Measurements from ENCODE around the gene PPP3CA.

The PPP3CA gene

DNA sequence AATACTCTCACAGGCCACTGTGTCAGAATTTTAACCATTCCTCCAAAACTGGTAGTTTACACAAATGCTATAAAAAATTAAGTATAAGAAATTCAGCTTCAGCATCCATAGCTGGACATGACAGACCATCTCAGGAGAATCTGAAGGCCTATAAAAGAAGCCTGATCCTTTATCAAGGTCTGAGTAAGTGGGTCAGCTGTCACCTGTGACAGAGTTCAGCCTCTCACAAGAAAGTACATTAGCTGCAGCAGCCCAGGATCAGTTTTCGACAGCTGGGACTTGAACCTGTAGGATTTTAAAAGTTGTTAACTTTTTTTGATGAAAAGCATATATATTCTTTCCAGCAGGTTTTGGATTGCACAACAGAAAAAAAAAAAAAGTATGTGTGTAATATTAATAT lies 60.7 kb downstream of the PPP3CA start:
- DNase-seq, result no peak

- DNase-seq, result no peak
Observed at GRCh38 chr4:101285985-101286384, 61.3 kb downstream of the PPP3CA start.

GRCh38 chr4:101284546-101284945 lies 62.8 kb downstream of the PPP3CA start:
- DNase-seq, result no peak

DNA sequence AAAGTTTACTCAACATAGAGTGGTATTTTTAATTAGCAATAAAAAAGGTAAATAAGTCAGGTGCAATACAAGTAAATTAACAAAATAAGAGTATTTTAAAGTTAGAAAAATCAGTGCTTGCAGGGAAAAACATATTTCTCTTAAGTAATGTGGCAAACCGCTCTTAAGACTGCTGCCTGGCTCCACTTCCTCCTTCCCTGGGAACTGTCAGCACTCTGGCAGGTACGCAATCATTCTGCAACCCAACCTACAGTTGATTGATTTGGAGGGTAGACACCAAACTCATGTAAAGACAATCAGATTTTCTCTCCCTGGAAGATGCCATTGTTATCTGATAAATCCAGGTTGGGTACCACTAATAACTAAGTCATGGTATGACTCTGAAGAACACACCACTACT lies 63.9 kb downstream of the PPP3CA start:
- no peak for DNase-seq

DNA sequence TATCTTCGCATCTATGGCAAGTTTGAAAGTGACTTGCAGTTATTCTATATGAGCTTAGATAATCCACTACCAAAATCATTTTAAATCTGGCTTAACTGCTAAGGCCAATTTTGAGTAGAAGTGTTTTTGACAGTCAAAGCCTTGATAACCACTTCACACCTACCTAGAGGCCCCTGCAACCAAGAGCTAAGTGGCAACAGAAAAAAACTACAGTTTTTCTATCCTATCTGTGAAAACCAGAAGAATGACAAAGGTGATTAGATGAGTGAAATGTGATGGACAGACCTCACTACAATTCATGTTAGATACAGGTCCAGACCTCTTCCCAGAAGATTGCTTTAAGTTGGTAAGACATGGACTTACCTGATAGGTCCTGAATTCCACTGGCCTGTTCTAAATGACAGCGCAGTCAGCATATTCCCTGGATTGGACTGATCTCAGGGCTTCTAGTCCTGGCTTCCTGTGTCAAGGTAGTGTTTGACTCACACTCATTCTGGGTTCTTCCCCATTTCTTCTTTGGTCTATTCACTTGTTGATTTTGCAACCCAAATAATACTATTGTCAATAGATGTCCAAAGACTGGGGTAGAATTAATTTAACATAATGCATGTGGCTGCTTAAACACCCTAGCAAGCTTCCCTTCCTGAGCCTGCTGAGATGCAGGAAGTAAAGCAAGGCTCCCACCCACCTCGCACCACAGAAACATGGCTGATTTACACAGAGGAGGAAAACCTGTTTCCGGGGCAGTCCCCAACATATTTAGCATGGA lies 65.1 kb downstream of the PPP3CA start:
- DNase-seq, result no peak

- DNase-seq, result no peak
Observed at GRCh38 chr4:101280866-101281600, 66.3 kb downstream of the PPP3CA start.

GRCh38 chr4:101279377-101279871 lies 67.9 kb downstream of the PPP3CA start:
- no peak for DNase-seq

DNA sequence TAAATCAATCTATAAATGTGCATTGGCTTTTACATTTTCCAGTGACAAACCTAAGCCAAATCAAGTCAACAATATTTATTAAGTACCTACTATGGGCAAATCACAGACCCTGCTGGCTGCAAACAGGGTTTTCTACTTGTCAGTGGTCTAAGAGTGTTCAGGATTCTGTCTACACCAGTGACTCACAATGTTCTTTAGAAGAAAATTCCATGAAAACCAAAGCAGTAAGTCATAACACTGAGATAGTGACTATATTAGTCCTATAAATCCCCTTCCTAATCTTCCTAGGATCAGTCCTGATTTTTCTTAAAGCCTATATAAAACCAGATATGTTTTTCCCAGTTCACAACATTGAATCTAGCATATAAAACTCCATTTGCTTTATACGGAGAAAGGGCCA lies 69.7 kb downstream of the PPP3CA start:
- no peak for DNase-seq

DNA sequence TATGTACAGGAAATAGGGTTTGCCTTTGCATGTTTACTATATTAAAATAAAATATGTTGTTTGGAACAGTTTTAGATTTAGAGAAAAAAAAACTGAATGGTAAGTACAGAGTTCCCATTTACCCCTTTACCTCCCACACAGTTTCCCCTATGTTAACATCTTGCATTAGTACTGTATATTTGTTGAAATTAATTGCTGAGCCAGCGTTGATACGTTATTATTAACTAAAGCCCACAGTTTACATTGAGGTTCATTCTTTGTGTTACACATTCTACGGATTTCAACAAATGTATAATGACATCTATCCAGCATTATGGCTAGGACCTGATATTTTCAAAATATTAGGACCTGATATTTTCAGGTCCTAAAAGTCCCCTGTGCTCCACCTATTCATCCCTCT lies 70.7 kb downstream of the PPP3CA start:
- no peak for DNase-seq

DNA sequence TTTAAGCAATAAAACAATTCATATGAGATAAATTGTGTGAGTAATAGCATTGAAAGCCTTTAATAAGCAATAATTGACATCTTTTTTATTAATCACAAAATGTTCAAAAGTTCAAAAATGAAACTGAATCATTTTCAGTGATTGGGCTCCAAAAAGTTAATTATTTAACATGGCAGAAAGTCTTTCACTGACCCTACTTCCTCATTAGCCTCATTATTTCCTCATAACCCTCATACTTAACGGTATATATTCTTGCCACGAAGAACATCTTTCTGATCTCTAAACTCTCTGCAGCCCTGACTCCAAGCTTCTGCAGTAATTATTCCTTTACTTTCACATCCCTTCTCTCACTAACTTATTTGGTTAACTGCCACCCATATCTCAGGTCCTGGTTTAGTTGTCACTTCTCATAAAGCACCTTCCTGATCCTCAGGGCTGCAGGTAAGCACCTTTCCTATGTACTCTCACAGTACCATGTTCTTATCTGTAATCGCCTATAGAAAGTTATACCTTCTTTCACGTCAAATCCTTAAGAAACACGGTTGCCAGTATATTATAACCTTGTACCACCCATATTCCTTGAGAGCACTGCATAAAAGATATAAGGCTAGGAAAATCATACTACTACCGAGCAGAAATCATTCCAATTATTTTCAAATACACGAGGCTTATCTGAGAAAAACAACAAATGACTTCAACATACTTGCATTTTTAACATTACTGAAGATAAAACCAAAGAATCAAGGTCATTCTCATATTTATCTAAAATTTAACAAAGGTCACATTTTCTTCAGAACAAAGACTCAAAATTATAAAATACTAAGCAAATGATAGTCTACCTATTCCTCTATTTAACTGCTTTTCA lies 72.2 kb downstream of the PPP3CA start:
- DNase-seq, result no peak

DNA sequence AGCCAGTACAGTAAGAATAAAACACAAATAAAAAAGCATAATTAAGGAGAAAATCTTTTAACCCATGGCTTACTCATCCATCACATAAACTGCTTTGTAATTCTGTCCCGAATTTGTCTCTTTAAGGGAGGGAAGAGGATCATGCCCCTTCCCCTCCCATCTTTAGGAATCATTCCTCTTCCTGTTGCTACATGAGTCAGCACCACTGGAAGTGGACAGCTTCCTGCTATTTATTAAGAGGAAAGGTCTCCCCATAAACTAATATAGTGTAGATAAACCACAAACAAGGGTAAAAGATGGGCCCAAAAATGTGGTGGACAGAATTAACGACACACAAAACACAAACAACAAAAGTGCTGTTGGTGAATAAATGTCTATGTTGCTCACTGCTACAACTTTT lies 75.8 kb downstream of the PPP3CA start:
- DNase-seq, result no peak

DNA sequence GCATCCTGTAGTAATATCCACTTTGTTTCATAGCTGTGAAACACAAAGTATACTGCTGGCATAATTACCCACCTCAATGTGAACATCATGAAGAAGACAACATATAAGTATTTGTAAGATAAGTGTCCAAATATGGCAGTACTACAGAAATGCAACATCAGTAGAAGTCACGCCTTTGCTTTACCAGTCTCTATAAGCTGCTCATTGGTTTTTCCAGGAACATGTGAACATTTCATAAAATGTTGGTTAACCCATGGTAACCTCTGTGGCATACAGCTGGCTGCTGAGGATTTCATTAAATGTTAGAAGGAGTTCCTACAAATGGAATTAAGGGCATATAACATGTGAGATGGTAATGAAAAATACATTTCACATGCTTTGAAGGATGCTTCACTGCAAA lies 77.6 kb downstream of the PPP3CA start:
- no peak for DNase-seq

GRCh38 chr4:101265816-101266172 lies 81.5 kb downstream of the PPP3CA start:
- no peak for DNase-seq

DNA sequence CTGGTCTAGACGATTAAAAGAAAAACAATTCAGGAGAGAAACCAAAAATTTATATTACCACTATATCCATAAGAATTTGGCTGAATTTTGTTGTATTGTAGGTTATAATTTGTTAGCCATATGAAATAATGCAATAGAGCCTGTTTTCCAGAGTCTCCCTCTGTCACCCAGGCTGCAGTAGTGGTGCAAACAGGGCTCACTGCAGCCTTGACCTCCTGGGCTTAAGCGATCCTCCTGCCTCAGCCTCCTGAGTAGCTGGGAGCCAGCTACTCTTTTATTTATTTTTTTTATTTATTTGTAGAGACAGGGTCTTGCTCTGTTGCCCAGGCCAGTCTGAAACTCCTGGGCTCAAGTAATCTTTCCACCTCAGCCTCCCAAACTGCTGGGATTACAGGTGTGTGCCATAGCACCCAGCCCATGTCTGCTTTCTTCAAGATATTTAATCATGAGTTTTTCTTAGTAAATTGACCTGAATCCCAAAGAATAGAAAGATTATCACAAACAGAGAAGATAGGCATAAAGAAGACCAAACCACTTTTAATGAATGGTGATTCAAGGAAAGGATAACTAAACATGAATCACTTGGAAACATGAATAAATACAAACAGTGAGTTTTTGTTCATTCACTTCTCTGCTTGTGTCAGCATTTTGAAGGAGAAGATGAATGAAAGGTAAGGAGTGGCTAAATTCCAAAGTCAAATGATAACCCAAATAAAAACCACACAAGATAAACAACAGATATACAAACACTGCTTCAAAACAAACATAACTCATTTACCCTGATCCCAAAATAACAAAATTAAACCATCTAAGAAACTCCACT lies 82.1 kb downstream of the PPP3CA start:
- DNase-seq, result no peak

GRCh38 chr4:101264512-101264911 lies 82.8 kb downstream of the PPP3CA start:
- DNase-seq, result no peak

- DNase-seq, result no peak
Observed at GRCh38 chr4:101262683-101263082, 84.6 kb downstream of the PPP3CA start.

DNA sequence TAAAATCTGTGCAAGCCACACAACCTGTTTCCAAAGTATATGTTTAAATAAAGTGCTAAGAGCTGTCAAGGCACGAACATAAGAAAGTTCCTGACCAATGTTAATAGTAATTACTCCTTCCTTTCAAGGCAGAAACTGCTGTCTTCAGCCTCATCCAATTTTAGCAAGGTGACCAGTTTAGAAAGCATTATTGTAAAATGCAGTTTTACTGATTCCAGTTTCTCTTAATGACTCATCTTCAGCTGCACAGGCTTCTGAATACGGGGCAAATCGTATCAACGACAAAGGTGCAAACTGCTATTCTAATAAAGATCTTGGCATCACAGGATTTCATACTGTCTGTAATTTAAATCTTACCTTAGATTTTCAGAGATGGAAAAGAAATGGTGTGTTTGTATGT lies 87.5 kb downstream of the PPP3CA start:
- DNase-seq, result no peak

GRCh38 chr4:101258883-101259282 lies 88.4 kb downstream of the PPP3CA start:
- DNase-seq, result no peak

DNA sequence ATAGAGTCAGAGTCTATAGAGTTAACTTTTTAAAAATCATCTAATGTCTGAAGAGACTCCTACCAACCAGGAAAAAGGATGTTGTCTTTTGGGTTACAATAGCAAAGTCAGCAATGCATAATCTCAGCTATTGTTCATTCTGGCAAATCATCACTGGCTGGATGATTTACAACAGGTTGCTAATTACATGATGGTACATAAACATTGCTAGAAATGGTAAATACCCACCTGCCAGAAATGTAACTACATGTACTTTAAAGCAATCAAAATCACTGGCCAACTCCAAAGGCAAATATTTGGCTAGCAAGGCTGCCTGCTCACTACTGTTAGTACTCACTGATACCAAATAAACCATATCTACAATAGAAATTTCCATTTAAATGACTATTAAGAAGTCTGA lies 91.1 kb downstream of the PPP3CA start:
- DNase-seq, result no peak

GRCh38 chr4:101254776-101255175 lies 92.5 kb downstream of the PPP3CA start:
- no peak for DNase-seq

DNA sequence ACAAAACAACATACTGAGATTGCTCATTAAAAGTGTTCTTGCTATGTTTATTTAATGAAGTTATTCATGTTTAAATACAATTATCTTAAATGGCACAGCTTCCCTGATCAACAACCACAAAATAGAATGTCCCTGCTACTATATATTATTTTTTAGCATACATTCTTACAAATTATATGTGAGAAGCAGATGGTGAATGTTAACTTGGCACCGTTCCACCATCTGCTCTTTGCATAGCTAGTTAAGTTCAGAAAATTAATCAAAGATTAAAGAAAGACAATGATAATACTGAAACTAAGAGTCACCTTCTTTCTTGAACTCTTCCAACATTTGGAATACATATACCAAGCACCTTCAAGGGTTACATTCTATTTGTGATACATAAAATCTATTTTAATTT lies 94.2 kb downstream of the PPP3CA start:
- DNase-seq, result no peak

DNA sequence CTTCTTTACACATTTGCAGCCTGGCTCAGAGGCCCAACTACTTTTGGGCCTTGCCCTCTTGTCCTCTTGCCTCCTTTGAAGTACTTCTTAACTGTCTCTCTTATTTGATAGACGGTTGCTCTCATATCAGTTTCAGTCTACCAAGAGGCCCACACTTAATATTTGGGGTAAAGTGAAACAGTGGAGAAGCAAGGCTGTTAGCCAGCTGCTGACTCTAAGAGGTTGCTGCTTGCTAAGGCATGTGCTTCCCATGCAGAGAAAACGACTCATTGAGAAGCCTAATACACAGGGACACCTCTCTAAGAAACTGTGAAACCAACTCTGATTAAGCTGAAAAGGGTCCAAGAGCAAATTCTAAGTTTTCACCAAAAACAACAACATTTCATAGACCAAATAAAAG lies 94.6 kb downstream of the PPP3CA start:
- no peak for DNase-seq

- DNase-seq, result no peak
Observed at GRCh38 chr4:101251261-101251660, 96.1 kb downstream of the PPP3CA start.
